PFSK-1 (cell line): ENCODE results near the gene USF2.

Experiments used
- FOXP2 ChIP-seq: optimal IDR thresholded peaks from 2 replicates; pipeline ENCODE3; 2011; ENCODE audit warnings: borderline replicate concordance, control low read depth, inconsistent platforms; ENCODE audit not compliant: insufficient read depth; ENCODE audit errors: extremely low read length, extremely low read depth
- POLR2AphosphoS5 ChIP-seq: IDR thresholded peaks from 2 replicates; pipeline ENCODE4 v1.6.1; 2012; ENCODE audit warnings: low read depth, mild to moderate bottlenecking, control low read depth, low read length, moderate library complexity
- SIN3A ChIP-seq: IDR thresholded peaks from 2 replicates; pipeline ENCODE4 v1.6.1; 2012; ENCODE audit warnings: mild to moderate bottlenecking, low read length, moderate library complexity, borderline replicate concordance; ENCODE audit not compliant: insufficient read depth
- TAF1 ChIP-seq: IDR thresholded peaks from 2 replicates; pipeline ENCODE4 v1.6.1; 2012; ENCODE audit warnings: low read length, control low read depth, borderline replicate concordance; ENCODE audit not compliant: insufficient read depth
- TF ChIP-seq, protein P1 (sequence below), 2 experiments: IDR thresholded peaks; 2 replicates each; pipeline versions ENCODE4 v1.6.1 to v1.8.0; 2011 to 2012; ENCODE audit warnings: low read depth in 2 of 2, low read length in 2 of 2, control low read depth in 1 of 2, inconsistent platforms in 1 of 2, mild to moderate bottlenecking in 1 of 2, moderate library complexity in 1 of 2; ENCODE audit not compliant: insufficient read depth in 1 of 2

USF2 gene

DNA sequence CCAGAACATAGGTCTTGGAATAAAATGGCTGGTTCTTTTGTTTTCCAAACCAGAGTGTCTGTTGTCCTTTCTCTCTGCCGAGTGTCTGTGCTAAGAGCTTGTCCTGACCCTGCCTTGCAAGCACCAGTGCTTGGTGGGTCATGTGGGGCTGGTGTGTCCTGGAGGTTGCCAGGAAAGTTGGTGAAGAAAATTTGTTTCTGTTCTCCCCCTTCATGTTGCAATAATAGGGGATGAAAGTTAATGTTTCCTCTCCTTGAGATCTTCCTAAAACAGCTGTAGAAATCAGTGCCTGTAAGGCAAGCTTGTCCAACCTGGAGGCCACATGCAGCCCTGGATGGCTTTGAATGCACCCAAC, 16.3 kb downstream of the USF2 start:
- TF ChIP-seq TAF1 (no peak), SIN3A (no peak), POLR2AphosphoS5 (no peak), FOXP2 (no peak)
- TF ChIP-seq, protein P1, sequence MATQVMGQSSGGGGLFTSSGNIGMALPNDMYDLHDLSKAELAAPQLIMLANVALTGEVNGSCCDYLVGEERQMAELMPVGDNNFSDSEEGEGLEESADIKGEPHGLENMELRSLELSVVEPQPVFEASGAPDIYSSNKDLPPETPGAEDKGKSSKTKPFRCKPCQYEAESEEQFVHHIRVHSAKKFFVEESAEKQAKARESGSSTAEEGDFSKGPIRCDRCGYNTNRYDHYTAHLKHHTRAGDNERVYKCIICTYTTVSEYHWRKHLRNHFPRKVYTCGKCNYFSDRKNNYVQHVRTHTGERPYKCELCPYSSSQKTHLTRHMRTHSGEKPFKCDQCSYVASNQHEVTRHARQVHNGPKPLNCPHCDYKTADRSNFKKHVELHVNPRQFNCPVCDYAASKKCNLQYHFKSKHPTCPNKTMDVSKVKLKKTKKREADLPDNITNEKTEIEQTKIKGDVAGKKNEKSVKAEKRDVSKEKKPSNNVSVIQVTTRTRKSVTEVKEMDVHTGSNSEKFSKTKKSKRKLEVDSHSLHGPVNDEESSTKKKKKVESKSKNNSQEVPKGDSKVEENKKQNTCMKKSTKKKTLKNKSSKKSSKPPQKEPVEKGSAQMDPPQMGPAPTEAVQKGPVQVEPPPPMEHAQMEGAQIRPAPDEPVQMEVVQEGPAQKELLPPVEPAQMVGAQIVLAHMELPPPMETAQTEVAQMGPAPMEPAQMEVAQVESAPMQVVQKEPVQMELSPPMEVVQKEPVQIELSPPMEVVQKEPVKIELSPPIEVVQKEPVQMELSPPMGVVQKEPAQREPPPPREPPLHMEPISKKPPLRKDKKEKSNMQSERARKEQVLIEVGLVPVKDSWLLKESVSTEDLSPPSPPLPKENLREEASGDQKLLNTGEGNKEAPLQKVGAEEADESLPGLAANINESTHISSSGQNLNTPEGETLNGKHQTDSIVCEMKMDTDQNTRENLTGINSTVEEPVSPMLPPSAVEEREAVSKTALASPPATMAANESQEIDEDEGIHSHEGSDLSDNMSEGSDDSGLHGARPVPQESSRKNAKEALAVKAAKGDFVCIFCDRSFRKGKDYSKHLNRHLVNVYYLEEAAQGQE (IDR thresholded peaks at IDR 0.05; ENCODE audit: insufficient read depth in 1 of 2, low read depth in 2 of 2, low read length in 2 of 2), result no peak

DNA sequence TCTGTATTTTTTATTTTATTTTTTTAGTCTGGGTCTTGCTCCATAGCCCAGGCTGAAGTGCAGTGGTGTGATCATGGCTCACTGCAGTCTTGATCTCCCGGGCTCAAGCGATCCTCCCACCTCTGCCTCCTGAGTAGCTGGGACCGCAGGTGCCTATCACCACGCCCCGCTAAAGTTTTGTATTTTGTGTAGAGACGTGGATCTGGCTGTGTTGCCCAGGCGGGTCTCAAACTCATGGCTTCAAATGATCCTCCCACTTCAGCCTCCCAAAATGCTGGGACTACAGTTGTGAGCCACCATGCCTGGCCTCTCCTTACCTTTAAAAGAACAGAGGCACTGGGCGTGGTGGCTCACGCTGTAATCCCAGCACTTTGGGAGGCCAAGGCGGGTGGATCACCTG, 19.0 kb downstream of the USF2 start:
- TF ChIP-seq, protein P1 (IDR thresholded peaks at IDR 0.05; ENCODE audit: insufficient read depth in 1 of 2, low read depth in 2 of 2, low read length in 2 of 2), result no peak
- no peak for TF ChIP-seq SIN3A
- TF ChIP-seq TAF1, result no peak
- TF ChIP-seq POLR2AphosphoS5, result no peak

DNA sequence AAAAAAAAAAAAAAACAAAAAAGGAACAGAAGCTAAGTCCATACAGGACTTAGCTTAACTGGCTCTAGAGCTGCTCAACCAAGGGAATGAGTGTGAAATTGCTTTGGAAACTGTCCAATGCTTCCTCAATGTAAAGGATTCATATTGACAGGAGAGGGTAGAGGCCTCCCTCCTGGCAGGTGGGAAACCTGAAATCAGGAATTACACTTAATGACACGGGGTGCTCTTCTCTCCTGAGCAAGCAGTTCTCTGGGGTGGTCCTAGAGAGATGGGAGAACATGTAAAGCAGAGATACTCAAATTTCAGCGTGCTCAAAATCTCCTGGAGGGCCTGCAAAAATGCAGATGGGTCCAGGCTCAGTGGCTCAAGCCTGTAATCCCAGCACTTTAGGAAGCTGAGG, 19.6 kb downstream of the USF2 start:
- TF ChIP-seq POLR2AphosphoS5 (no peak), TAF1 (no peak), SIN3A (no peak), FOXP2 (no peak)
- TF ChIP-seq, protein P1 (IDR thresholded peaks at IDR 0.05; ENCODE audit: insufficient read depth in 1 of 2, low read depth in 2 of 2, low read length in 2 of 2), result no peak

DNA sequence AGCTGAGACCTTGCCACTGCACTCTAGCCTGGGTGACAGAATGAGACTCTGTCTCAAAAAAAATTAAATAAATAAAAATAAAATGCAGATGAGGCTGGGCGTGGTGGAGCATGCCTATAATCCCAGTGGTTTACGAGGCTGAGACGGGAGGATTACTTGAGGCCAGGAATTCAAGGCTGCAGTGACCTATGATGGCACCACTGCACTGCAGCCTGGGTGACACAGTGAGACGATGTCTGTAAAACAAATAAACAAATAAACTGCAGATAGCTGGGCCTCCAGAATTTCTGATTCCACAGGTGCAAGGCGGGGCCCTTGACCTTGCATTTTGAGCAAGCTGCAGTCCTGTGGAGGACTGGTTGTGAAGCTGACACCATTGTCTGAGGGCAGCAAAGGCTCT, 20.1 kb downstream of the USF2 start:
- TF ChIP-seq SIN3A (no peak), POLR2AphosphoS5 (no peak), TAF1 (no peak), FOXP2 (no peak)
- TF ChIP-seq, protein P1 (IDR thresholded peaks at IDR 0.05; ENCODE audit: insufficient read depth in 1 of 2, low read depth in 2 of 2, low read length in 2 of 2), result no peak
